Esophagus squamous epithelium (tissue), 4 donors: ENCODE measurements around the gene ZMPSTE24.

Experiments
- POLR2A ChIP-seq, 4 donors: fragments of 450-650 bp; IDR thresholded peaks; one replicate each; pipeline ENCODE4 v1.6.1; 2017; ENCODE audit warnings: antibody characterized with exemption in 4 of 4, mild to moderate bottlenecking in 4 of 4, moderate library complexity in 3 of 4
- TF ChIP-seq, protein P1 (sequence below), 6 experiments: fragments of 450-650 bp in 4 of 6; fragments of 200-600 bp in 2 of 6; sonication (generic) in 2 of 6; IDR thresholded peaks; one replicate each; pipeline ENCODE4 v1.5.1; 2016 to 2019; ENCODE audit warnings: antibody characterized with exemption in 6 of 6, mild to moderate bottlenecking in 4 of 6, moderate library complexity in 4 of 6

DNA sequence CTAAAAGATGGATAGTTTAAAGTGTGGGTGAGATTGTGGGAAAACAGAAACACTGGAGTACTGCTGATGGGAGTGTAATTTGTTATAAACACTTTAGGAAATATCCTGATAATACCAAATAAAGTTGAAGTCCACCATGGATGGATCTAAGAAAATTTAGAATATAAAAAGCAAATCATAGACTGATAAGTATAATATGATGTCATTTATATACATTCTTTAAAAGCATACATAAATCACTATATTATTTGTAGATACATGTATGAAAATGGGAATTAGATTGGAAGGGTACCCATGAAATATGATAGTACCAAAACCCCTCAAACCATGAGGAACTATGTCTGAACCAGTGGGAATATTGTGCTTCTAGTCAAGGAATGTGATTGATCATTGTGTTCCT, 7.9 kb downstream of the ZMPSTE24 start:
- TF ChIP-seq POLR2A (IDR thresholded peaks at IDR 0.05): no peak
- TF ChIP-seq, protein P1, sequence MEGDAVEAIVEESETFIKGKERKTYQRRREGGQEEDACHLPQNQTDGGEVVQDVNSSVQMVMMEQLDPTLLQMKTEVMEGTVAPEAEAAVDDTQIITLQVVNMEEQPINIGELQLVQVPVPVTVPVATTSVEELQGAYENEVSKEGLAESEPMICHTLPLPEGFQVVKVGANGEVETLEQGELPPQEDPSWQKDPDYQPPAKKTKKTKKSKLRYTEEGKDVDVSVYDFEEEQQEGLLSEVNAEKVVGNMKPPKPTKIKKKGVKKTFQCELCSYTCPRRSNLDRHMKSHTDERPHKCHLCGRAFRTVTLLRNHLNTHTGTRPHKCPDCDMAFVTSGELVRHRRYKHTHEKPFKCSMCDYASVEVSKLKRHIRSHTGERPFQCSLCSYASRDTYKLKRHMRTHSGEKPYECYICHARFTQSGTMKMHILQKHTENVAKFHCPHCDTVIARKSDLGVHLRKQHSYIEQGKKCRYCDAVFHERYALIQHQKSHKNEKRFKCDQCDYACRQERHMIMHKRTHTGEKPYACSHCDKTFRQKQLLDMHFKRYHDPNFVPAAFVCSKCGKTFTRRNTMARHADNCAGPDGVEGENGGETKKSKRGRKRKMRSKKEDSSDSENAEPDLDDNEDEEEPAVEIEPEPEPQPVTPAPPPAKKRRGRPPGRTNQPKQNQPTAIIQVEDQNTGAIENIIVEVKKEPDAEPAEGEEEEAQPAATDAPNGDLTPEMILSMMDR (IDR thresholded peaks at IDR 0.05): no peak
